M059J (cell line): ENCODE measurements around the gene GPR137C. TPM values are rescaled to one million over a fixed set of nuclear protein-coding genes. Genes with fewer than 3 reads are reported as not detected.

Experiments used
- DNase-seq: peaks from one replicate; pipeline ENCODE4 v3.0.0-alpha.2; 2012; ENCODE audit warnings: low read depth
- total RNA-seq: library from RNA; depleted of rRNA; stranded (reverse); fragments of >200 nt; shearing (Covaris generic); gene quantifications from 2 replicates; pipeline ENCODE4 v1.2.3, GENCODE V29; 2014; rRNA removed

Gene GPR137C
- total RNA-seq = 4.4 TPM in 2 replicates

DNA sequence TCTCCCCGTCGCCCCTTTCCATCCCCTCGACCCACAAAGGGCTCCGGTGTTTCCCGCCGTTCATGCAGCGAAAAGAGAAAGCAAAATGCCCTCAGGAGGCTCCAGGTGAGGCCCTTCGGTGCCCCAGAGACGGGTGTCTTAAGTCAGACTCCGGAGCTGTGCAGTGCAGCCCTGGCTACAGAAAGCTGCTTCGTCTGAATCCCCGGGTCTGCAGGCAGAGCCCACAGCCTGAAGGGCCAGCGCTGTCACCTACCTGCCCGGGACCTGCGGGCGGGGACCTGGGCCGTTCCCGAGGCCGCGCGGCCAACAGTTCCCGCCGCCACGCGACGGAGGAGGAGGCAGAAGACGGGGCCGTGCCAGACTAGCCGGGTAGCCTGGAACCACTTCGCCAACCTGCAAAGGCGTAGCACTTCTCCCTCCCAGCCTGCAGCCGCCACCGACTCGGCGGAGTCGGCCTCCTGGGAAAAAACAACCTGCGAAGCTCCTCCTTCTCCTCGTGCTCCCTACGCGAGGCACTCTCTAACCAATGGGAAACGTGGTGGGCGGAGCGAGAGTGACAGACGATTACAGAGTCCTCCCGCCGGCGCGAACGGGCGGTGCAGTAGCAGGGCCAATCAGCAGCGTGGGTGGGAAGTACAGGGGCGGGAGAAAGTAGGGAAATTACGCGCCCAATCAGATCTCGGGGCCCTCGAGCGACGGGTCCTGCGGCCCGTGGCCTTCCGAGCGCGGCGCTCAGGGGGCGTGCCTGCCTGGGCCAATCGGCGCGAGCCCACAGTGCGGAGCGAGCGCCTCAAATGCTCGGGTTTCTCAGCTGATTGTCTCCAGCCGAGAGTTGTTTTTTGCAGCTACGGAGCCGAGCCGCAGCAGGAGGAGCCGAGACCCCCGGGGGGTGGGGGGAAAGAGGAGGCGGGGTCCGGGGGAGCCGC, at the start of gene GPR137C, which contains the start of gene TXNDC16:
Gene GPR137C, plus strand, starts transcription at position 774 of the 926 bp plus-strand sequence. CDS start 312 bp downstream, outside the sequence.
Gene TXNDC16, minus strand, starts transcription at position 443 of the 926 bp plus-strand sequence. CDS start 8,948 bp downstream, outside the sequence.
- peak; percentile 100 for DNase-seq

DNA sequence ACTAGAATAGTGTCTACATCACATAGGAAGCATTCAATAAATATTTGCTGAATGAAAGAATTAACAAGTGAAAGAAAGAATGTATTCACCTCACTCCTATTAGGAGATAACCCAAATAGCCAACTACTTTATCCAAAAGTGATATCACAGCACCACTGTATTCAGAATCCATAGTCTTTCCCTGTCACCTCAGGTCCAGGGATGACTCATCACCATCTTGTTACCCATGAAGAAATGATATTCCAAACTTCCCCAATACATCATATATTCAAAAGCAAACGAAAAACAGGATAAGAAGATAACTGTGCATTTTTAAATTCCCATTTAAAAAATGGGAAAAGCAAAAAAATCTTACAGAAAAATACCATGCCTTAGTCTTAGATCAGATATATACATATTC, 39.4 kb upstream of the GPR137C start:
- no peak for DNase-seq

DNA sequence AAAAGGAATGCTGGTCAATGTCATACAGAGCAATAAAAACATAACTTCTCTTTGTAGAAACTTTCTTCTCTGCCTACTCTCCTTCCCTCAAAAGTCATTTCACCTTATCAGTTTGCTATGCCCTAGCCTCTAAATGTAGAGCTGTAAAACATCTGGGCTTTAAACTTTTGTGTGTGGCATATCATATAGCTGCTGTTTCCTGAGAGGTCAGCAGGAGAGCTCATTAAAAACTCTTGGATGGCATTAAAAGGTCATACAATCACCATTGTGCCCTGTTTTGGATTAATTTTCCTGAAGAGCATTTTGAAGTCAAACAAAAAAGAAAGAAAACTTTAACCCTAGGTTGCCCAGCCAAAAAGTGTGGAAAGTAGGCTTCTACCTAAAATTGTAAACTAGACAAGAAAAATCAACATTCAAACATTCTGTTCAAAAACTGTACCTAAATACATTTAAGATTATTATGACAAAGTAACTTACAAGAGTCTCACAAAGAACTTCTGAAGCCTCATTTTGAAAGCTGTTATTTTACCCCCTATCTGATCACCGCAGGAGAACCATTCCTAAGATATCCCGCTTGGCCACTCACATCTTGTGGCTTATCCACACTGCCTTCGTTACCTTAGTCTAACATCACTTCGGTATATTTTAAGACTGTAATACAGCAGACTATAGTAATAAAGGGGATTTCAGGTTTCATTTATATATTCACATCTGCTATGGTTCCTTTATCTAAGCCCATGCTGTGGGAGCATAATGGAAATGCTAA, 38.4 kb upstream of the GPR137C start:
- DNase-seq = no peak

DNA sequence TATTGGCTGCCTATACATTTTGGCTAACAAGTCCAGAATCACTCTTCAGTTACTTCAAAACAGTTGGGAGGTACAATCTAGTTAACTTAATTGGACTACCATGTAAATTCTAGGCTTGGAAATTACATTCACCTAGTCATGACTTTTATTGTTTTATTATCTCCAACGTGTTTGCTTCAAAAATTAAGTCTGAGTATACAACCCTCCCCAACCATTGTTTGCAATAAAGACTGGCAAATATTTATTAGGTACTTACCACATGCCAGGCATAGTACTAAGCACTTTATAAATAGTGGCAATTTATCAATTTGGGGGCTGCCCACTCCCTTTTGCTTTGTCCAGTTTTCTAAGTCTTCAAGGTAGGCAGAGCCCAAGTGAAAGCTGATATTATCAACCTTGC, 30.6 kb upstream of the GPR137C start:
- DNase-seq = no peak

- no peak for DNase-seq
These were observed 29.9 kb upstream of the GPR137C start for GRCh38 chr14:52522581-52523345.

DNA sequence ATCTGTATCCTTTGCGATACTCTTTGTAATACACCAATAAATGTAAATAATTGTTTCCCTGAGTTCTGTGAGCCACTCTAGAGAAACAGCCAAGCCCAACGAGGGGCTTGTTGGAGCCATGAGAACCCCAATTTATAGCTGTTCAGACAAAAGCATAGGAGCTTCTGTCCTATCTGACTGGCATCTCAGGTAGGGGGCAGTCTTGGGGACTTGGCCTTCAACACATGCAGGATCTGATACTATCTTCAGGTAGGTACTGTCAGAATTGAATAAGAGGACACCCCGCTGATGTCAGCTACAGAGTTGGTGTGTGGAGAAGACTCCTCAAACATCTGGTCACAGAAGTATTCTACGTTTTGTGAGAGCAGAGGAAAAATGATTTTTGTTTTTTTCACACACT, 25.6 kb upstream of the GPR137C start:
- no peak for DNase-seq

DNA sequence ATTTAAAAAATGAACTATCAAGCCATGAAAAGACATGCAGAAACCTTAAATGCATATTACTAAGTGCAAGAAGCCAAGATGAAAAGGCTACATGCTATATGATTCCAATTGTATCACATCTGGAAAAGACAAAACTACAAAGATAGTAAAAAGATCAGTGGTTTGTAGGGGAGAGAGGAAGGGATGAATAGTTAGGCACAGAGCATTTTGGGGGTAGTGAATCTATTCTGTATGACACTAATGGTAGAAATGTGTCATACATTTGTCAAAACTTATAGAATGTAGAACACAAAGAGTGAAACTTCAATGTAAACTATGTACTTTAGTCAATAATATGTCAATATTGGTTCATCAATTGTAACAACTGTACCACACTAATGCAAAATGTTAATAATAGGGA, 21.2 kb upstream of the GPR137C start:
- DNase-seq = no peak

- peak; percentile 44 for DNase-seq
These were observed 16.4 kb upstream of the GPR137C start for GRCh38 chr14:52536269-52536668.

- no peak for DNase-seq
These were observed 14.0 kb upstream of the GPR137C start for GRCh38 chr14:52538623-52539022.

GRCh38 chr14:52545584-52546317, 6.9 kb upstream of the GPR137C start:
- DNase-seq = no peak

DNA sequence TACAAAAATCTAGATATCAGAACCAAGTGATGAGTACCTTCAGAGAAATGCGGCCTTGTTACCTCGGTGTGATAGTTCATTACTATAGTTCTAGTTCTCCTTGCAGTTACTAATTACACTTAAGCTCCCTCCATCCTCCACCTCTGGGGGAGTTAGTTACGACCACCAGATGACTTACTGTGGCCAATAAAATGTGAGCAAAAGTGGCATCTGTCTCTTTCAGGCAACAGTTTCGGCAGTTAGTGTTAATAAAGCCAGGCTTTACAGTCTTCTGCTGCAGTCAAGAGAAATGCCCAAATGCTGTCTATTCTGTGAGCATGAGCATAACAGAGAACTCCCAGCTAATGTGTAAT, 6.3 kb upstream of the GPR137C start:
- no peak for DNase-seq

- DNase-seq = no peak
These were observed 5.6 kb upstream of the GPR137C start for GRCh38 chr14:52547027-52547426.

- no peak for DNase-seq
These were observed 5.1 kb upstream of the GPR137C start for GRCh38 chr14:52547526-52547925.

- no peak for DNase-seq
These were observed 2.0 kb upstream of the GPR137C start for GRCh38 chr14:52550661-52551060.

DNA sequence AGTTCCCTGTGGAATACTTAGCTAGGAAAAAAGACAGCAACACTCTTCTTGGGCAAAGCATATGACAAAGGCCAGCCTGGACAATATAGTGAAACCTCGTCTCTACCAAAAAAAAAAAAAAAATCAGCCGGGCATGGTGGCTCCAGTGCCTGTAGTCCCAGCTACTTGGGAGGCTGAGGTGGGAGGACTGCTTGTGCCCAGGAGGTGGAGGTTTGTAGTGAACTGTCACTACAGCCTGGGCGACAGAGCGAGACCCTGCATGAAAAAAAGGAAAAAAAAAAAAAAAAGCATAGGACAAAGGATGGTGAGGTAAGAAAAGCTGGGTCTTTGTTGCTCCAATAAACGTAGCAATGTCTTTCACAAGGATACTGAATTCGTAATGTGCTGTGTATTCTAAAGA, 1.4 kb upstream of the GPR137C start:
- no peak for DNase-seq

- peak; percentile 44 for DNase-seq
These were observed 957 bp upstream of the GPR137C start for GRCh38 chr14:52551696-52552062.

DNA sequence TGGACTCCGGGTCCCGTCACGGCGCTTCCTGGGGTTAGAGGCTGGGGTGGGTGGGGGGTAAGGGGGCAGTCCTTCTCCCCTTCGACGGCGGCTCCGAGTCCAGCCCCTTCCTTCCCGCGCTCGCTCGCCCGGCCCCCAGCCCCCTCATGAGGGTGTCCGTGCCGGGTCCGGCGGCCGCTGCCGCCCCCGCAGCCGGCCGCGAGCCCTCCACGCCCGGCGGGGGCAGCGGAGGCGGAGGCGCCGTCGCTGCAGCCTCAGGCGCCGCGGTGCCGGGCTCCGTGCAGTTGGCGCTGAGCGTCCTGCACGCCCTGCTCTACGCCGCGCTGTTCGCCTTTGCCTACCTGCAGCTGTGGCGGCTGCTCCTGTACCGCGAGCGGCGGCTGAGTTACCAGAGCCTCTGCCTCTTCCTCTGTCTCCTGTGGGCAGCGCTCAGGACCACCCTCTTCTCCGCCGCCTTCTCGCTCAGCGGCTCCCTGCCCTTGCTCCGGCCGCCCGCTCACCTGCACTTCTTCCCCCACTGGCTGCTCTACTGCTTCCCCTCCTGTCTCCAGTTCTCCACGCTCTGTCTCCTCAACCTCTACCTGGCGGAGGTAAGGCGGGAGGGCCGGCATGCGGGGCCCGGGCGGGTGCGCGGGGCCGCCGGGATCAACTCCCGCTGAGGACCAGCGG, 500 bp downstream of the GPR137C start:
- peak; percentile 45 for DNase-seq

- DNase-seq = peak; percentile 84
These were observed 1.3 kb downstream of the GPR137C start for GRCh38 chr14:52553671-52554575.

DNA sequence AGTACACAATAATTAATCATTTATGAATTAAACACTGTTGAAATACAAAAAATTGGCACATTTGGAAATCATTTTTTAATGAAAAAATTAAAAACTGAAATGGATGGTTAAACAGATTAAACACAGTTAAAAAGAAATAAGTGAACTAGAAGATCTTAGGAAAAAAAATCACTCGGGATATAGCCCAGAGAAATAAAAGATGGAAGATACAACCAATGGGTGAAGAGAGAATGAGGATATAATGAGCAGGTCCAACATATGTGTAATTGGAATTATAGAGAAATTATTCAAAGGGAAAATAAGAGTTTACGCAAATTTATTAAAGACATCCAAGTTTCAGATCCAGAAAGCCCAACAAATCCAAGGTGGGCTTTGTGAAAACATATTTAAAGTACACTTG, 6.1 kb downstream of the GPR137C start:
- DNase-seq = no peak

DNA sequence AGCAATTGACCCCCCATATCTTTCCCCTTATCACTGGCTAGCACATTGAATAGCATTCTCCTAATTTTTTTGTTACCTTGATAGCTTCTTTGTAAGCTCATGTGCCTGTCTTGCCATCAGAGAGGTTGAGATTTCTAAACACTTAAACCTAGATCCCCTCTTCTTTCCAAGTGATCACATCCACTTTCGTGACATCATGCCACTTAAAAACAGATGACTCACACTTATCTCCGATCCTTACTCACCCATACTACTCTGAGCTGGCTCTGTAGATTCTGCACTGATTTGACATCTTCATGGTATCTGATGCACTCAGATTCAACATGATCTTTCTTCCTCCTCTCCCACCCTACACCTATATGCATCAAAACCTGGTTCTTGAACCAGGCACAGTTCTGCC, 10.5 kb downstream of the GPR137C start:
- peak; percentile 74 for DNase-seq
